ENCODE results near the gene NR3C2. TPM values are rescaled to one million over a fixed set of nuclear protein-coding genes. Genes with fewer than 3 reads are reported as not detected.
A peak's percentile ranks its signal among the peaks of the same experiment; 100 is the strongest.

The NR3C2 gene
- total and polyA plus RNA-seq, 4 donors = 2.0 to 11.5 (median 3.2) TPM

- H3K27me3 ChIP-seq (ENCODE audit: control insufficient read depth in 4 of 4, insufficient read depth in 4 of 4, low read length in 3 of 4) = no peaks in the 10 kb centered on the region
- no peak overlapping the region for H3K27ac ChIP-seq (ENCODE audit: low read depth in 1 of 2, low read length in 2 of 2)
- H3K9ac ChIP-seq (ENCODE audit: low read depth in 1 of 2, low read length in 2 of 2) = no peak overlapping the region
- H3K4me3 ChIP-seq (ENCODE audit: low read depth in 1 of 3, low read length in 3 of 3) = no peak overlapping the region
- 87% methylated on average over 13 of the region's 13 CpGs for WGBS
- H3K36me3 ChIP-seq (ENCODE audit: control insufficient read depth in 4 of 4, insufficient read depth in 3 of 4, low read depth in 1 of 4, low read length in 3 of 4) = peaks cover 0 to 8% (median 3%) of the 10 kb centered on the region in 4 donors
- H3K4me1 ChIP-seq (ENCODE audit: control insufficient read depth in 4 of 4, insufficient read depth in 4 of 4, low read length in 3 of 4) = peaks cover 0 to 5% (median 2%) of the 10 kb centered on the region in 4 donors
- no peak for DNase-seq (ENCODE audit: low spot score)
- TF ChIP-seq HNF4A (conservative IDR thresholded peaks at IDR 0.05) = no peak
- no peak for TF ChIP-seq SP1 (IDR thresholded peaks at IDR 0.05)
- TF ChIP-seq RAD21 (IDR thresholded peaks at IDR 0.05) = no peak
- TF ChIP-seq RXRA (IDR thresholded peaks at IDR 0.05) = no peak
- no peak for TF ChIP-seq EGR1 (IDR thresholded peaks at IDR 0.05; ENCODE audit: low read depth in 2 of 2)
- TF ChIP-seq GABPA (IDR thresholded peaks at IDR 0.05 in 1 of 2, conservative IDR thresholded peaks at IDR 0.05 in 1 of 2) = no peak
- no peak for TF ChIP-seq FOXA2 (IDR thresholded peaks at IDR 0.05)
- no peaks in the 10 kb centered on the region for H3K9me3 ChIP-seq (ENCODE audit: control insufficient read depth in 4 of 4, low read length in 3 of 4)
These were observed 373.9 kb downstream of the NR3C2 start for GRCh38 chr4:148068065-148068911.

- Histone ChIP-seq H3K9me3 (ENCODE audit: control insufficient read depth in 4 of 4, low read length in 3 of 4) (no peaks in the 10 kb centered on the region), H3K9ac (ENCODE audit: low read depth in 1 of 2, low read length in 2 of 2) (no peak overlapping the region), H3K4me3 (ENCODE audit: low read depth in 1 of 3, low read length in 3 of 3) (no peak overlapping the region), H3K36me3 (ENCODE audit: control insufficient read depth in 4 of 4, insufficient read depth in 3 of 4, low read depth in 1 of 4, low read length in 3 of 4) (peaks cover 0 to 8% (median 3%) of the 10 kb centered on the region in 4 donors), H3K27me3 (ENCODE audit: control insufficient read depth in 4 of 4, insufficient read depth in 4 of 4, low read length in 3 of 4) (no peaks in the 10 kb centered on the region), H3K4me1 (ENCODE audit: control insufficient read depth in 4 of 4, insufficient read depth in 4 of 4, low read length in 3 of 4) (peaks cover 0 to 7% (median 3%) of the 10 kb centered on the region in 4 donors), H3K27ac (ENCODE audit: low read depth in 1 of 2, low read length in 2 of 2) (no peak overlapping the region)
- 70% methylated on average over 6 of the region's 6 CpGs for WGBS
- DNase-seq (ENCODE audit: low spot score) = no peak
- TF ChIP-seq CTCF (IDR thresholded peaks at IDR 0.05; ENCODE audit: low read depth, low read length, missing input control) (peak; percentile 9), FOXA1 (IDR thresholded peaks at IDR 0.05) (no peak), NR2F2 (IDR thresholded peaks at IDR 0.05) (no peak), ATF3 (IDR thresholded peaks at IDR 0.05) (no peak), RAD21 (IDR thresholded peaks at IDR 0.05) (peak; percentile 32 to 56)
These were observed 374.8 kb downstream of the NR3C2 start for GRCh38 chr4:148067301-148067916.

GRCh38 chr4:148065075-148065474, 377.1 kb downstream of the NR3C2 start:
- Histone ChIP-seq H3K4me1 (ENCODE audit: control insufficient read depth in 4 of 4, insufficient read depth in 4 of 4, low read length in 3 of 4) (peaks cover 0 to 27% (median 6%) of the 10 kb centered on the region in 4 donors), H3K27me3 (ENCODE audit: control insufficient read depth in 4 of 4, insufficient read depth in 4 of 4, low read length in 3 of 4) (no peaks in the 10 kb centered on the region), H3K9me3 (ENCODE audit: control insufficient read depth in 4 of 4, low read length in 3 of 4) (no peaks in the 10 kb centered on the region), H3K27ac (ENCODE audit: low read depth in 1 of 2, low read length in 2 of 2) (no peak overlapping the region), H3K36me3 (ENCODE audit: control insufficient read depth in 4 of 4, insufficient read depth in 3 of 4, low read depth in 1 of 4, low read length in 3 of 4) (peaks cover 0 to 8% (median 3%) of the 10 kb centered on the region in 4 donors), H3K9ac (ENCODE audit: low read depth in 1 of 2, low read length in 2 of 2) (no peak overlapping the region), H3K4me3 (ENCODE audit: low read depth in 1 of 3, low read length in 3 of 3) (no peak overlapping the region)
- no peak for TF ChIP-seq JUND (IDR thresholded peaks at IDR 0.05)
- no peak for TF ChIP-seq RXRA (IDR thresholded peaks at IDR 0.05)
- TF ChIP-seq TAF1 (conservative IDR thresholded peaks at IDR 0.05) = no peak
- no peak for TF ChIP-seq EGR1 (IDR thresholded peaks at IDR 0.05; ENCODE audit: low read depth in 2 of 2)
- no peak for TF ChIP-seq HNF4A (conservative IDR thresholded peaks at IDR 0.05)
- no peak for DNase-seq (ENCODE audit: low spot score)
- WGBS = 85% methylated on average over 5 of the region's 5 CpGs
